ENCODE data around the gene ARNT2.

DNA sequence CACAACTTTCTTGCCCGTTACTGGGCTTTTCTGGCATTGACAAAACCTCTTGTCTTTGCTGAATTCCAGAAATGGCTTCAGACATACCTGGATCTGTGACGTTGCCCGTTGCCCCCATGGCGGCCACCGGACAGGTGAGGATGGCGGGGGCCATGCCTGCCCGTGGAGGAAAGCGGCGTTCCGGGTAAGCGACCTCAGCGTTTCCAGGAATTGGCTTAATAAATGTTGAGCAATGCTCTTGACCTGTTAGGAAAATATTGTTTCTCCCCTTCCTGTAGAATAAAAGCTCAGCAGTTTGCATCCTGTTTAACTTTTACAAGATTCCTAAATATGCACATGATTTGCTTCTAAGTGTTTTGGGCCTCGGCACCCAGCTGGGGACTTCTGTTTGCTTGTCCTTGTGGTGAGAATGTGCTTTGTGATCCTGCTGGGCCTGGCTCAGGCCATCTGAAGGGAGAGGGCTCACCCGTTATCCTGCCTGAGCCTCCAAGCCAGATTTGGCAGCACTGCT lies 46.7 kb downstream of the ARNT2 start:
- TF ChIP-seq, protein P1, sequence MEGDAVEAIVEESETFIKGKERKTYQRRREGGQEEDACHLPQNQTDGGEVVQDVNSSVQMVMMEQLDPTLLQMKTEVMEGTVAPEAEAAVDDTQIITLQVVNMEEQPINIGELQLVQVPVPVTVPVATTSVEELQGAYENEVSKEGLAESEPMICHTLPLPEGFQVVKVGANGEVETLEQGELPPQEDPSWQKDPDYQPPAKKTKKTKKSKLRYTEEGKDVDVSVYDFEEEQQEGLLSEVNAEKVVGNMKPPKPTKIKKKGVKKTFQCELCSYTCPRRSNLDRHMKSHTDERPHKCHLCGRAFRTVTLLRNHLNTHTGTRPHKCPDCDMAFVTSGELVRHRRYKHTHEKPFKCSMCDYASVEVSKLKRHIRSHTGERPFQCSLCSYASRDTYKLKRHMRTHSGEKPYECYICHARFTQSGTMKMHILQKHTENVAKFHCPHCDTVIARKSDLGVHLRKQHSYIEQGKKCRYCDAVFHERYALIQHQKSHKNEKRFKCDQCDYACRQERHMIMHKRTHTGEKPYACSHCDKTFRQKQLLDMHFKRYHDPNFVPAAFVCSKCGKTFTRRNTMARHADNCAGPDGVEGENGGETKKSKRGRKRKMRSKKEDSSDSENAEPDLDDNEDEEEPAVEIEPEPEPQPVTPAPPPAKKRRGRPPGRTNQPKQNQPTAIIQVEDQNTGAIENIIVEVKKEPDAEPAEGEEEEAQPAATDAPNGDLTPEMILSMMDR (IDR thresholded peaks at IDR 0.05), result no peak
- TF ChIP-seq ZNF512 (CRISPR knock-in tag; IDR thresholded peaks at IDR 0.05; ENCODE audit: borderline replicate concordance) (no peak), ZNF138 (CRISPR knock-in tag; conservative IDR thresholded peaks at IDR 0.05) (no peak), ZNF671 (CRISPR knock-in tag; IDR thresholded peaks at IDR 0.05) (no peak), IRF2 (CRISPR knock-in tag; IDR thresholded peaks at IDR 0.05; ENCODE audit: borderline replicate concordance, low read depth) (no peak), CREB1 (CRISPR knock-in tag; IDR thresholded peaks at IDR 0.05) (no peak)
- TF ChIP-seq, protein P2, sequence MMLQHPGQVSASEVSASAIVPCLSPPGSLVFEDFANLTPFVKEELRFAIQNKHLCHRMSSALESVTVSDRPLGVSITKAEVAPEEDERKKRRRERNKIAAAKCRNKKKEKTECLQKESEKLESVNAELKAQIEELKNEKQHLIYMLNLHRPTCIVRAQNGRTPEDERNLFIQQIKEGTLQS (CRISPR knock-in tag; conservative IDR thresholded peaks at IDR 0.05), result no peak
